SH-SY5Y (cell line): ENCODE measurements around the gene RNF4.

ENCODE experiments used
- GATA2 ChIP-seq: IDR thresholded peaks from 2 replicates; pipeline ENCODE4 v1.6.1; 2011; ENCODE audit warnings: mild to moderate bottlenecking, low read depth, low read length
- GATA3 ChIP-seq: IDR thresholded peaks from 2 replicates; pipeline ENCODE4 v1.6.1; 2011; ENCODE audit warnings: low read depth, mild to moderate bottlenecking, low read length, moderate library complexity

The RNF4 gene

GRCh38 chr4:2462218-2462991, 6.5 kb upstream of the RNF4 start:
- no peak for TF ChIP-seq GATA3
- TF ChIP-seq GATA2: no peak

DNA sequence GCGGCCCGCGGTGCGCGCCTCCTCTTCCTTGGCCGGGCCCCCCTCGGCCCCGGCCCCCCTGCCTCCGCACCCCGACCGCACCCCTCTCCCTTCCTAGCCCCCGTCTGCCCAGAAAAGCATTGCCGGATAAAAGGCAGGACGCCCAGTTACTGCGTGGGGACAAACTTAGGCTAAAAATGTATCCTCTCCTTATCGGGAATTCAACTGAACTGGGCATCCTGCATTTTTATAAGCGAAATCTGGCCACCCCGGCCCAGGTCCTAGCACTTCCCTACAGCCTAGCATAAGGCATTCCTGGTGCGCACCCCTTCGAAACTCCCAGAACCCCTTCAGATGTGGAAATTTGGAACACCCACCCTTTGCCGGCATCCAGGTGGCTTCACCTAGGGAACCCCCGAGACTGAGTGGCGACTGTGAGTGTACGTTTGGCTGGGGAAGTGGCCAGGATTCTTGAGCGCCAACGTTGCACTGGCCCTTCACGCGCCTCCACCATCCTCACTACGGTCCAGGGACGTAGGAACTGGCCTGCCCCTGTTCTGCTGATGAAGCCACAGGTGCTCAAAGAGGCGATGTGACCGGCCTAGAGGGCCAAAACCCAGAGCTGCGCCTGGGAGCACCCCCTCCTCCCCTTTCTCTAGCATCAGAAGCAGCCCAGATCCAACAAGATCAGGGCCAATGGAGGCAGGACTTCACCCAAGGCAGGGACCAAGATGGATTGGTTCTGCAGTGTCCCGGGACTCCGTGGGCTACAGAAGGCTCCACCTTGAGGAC, 5.7 kb upstream of the RNF4 start:
- no peak for TF ChIP-seq GATA3

- TF ChIP-seq GATA2 (no peak), GATA3 (no peak)
Measured at GRCh38 chr4:2465032-2465431, 3.9 kb upstream of the RNF4 start.

DNA sequence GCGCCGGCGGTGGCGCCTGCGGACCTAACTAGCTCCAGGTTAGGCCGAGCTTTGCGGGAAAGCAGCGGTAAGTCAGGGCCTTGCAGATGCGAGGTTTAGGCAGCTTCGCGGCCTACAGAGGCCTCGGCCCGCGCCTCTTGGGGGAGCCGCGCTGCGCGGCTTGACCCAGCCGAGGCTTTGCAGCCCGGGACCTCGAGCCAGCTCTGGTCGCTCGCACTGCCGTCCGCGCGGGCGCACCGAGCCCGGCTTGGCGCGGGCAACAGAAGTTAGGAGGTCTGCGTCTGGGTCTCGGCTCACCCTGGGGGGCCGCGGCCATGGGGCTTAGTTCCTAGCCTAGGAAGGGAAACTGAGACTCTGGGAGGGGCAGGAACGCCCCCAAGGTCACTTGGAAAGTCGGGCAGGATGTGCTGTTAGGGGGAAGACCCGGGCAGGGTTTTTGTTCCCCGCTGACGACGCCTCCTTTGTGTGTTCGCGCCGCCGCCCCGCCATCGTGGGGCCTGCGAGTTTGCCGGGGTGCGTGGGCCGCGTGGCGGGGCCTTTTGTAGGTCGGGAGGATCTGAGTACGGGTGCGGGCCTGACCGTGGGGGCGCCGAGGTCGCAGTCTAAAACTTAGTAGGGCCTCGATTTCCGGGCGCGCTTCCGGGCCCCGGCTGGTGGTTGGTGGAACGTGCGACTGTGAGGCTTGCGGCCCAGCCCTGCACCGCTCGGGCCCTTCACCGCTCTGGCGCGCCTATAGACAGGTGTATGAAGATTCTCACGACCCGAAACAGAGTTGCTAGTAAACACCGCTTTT, 482 bp downstream of the RNF4 start:
- TF ChIP-seq GATA2 (no peak), GATA3 (no peak)

- TF ChIP-seq GATA3 (no peak), GATA2 (no peak)
Measured at GRCh38 chr4:2470791-2471190, 1.9 kb downstream of the RNF4 start.

DNA sequence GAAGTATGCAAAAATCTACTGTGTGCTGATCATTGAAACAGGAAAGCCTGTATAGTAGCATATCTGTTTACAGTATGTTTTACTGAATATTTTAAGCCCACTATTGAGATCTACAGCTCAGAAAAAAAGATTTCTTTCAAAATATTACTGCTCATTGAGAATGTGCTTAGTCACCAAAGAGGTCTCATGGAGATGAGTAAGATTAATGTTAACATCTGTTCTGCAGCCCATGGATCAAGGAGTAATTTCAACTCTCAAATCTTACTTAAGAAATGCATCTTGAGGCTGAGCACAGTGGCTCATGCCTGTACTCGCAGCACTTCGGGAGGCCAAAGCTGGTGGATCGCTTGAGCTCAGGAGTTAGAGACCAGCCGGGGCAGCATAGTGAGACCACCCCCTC, 3.3 kb downstream of the RNF4 start:
- TF ChIP-seq GATA2: no peak
- TF ChIP-seq GATA3: no peak

DNA sequence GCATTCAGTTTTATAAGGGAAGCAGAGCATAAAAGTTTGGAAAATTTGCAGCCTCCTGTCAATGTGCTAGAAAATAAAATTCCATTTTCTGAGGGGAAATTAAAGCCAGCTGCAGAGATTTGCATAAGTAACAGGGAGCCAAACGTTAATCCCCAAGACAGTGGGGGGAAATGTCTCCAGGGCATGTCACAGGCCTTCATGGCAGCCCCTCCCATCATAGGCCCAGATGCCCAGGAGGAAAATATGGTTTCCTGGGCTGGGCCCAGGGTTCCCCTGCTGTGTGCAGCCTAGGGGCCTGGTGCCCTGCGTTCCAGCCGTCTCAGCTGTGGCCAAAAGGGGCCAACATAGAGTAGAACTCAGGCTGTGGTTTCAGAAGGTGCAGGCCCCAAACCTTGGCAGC, 9.3 kb downstream of the RNF4 start:
- TF ChIP-seq GATA2: no peak
- TF ChIP-seq GATA3: no peak

- no peak for TF ChIP-seq GATA2
- TF ChIP-seq GATA3: no peak
Measured at GRCh38 chr4:2480649-2481048, 11.7 kb downstream of the RNF4 start.

GRCh38 chr4:2482192-2482591, 13.3 kb downstream of the RNF4 start:
- no peak for TF ChIP-seq GATA3
- no peak for TF ChIP-seq GATA2

GRCh38 chr4:2482693-2483092, 13.8 kb downstream of the RNF4 start:
- no peak for TF ChIP-seq GATA3

GRCh38 chr4:2483237-2483636, 14.3 kb downstream of the RNF4 start:
- no peak for TF ChIP-seq GATA2
- TF ChIP-seq GATA3: no peak

- TF ChIP-seq GATA3: no peak
- TF ChIP-seq GATA2: no peak
Measured at GRCh38 chr4:2484185-2484584, 15.3 kb downstream of the RNF4 start.

DNA sequence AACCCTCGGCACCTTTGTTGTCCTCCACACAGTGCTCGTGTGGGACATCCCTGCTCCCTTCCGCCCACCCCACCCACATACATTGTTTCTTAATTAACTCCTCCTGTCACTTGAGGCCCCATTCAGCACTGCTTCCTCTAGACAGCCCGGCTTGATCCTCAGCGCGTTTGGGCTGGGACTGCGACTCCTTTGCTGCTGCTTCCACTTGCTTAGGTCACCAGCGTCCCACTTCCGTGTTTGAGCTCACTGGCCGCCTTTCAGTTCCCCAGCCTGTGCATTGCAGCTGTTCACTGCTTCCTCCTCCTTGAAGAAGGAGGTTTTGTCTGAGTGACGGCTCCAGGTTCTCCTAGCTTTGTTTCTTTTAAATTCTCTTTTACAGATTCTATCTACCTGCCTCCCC, 16.1 kb downstream of the RNF4 start:
- no peak for TF ChIP-seq GATA2
- TF ChIP-seq GATA3: no peak

DNA sequence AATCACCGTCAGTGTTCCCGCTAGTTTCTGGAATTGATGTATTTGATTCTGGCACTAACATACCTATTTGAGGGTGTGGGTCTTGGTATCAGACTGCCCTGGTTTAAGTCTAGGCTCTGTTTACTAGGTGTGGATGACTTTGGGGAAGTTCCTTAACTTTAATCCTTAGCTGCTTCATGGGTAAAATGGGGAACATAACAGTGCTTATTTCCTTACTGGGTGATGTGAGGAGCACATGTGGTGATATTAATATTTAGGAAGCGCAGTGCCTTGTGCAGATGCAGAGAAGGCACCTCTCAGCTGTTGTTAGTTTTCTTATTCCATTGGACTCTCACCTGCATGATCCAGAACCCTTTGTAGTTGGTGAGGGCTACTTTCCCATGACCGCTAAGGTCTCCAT, 17.1 kb downstream of the RNF4 start:
- TF ChIP-seq GATA3: no peak
- no peak for TF ChIP-seq GATA2

GRCh38 chr4:2486981-2487380, 18.1 kb downstream of the RNF4 start:
- TF ChIP-seq GATA2 (no peak), GATA3 (no peak)

GRCh38 chr4:2487632-2488031, 18.7 kb downstream of the RNF4 start:
- TF ChIP-seq GATA3 (no peak), GATA2 (no peak)
